OCI-LY3 (cell line): ENCODE data around the gene ME3.

ENCODE experiments used
- EZH2phosphoT487 ChIP-seq: fragments of 200-600 bp; shearing (Covaris generic); IDR thresholded peaks from 2 replicates; pipeline ENCODE4 v1.6.1; 2018; ENCODE audit warnings: antibody characterized with exemption, mixed run types, low read depth
- TF ChIP-seq, protein P1 (sequence below): fragments of 200-600, 300-600 bp; sonication (generic); IDR thresholded peaks from 2 replicates; pipeline ENCODE4 v1.5.1; 2014; ENCODE audit warnings: antibody characterized with exemption, low read length, low read depth

DNA sequence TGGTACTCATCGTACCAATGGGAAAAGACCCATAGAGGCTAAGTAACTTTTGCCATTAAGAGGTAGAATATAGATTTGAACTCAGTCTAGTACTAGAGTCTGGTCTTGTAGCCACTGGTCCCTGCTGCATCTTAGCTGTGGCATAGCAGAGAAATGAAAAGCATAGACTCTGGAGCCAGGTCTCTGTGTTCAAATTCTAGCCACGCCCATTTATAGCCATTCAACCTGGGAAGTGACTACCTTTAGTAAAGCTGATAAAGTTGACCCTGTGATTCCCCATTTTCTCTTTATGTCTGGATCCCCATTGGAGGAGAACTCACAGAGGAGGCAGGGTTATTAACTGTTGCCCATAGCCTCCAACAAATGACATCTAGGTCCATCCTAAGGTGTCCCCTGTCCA, 113.6 kb downstream of the ME3 start:
- TF ChIP-seq, protein P1, sequence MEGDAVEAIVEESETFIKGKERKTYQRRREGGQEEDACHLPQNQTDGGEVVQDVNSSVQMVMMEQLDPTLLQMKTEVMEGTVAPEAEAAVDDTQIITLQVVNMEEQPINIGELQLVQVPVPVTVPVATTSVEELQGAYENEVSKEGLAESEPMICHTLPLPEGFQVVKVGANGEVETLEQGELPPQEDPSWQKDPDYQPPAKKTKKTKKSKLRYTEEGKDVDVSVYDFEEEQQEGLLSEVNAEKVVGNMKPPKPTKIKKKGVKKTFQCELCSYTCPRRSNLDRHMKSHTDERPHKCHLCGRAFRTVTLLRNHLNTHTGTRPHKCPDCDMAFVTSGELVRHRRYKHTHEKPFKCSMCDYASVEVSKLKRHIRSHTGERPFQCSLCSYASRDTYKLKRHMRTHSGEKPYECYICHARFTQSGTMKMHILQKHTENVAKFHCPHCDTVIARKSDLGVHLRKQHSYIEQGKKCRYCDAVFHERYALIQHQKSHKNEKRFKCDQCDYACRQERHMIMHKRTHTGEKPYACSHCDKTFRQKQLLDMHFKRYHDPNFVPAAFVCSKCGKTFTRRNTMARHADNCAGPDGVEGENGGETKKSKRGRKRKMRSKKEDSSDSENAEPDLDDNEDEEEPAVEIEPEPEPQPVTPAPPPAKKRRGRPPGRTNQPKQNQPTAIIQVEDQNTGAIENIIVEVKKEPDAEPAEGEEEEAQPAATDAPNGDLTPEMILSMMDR: no peak
- no peak for TF ChIP-seq EZH2phosphoT487
